IMR-90 (cell line): ENCODE measurements around the gene AUTS2.

Experiments
- BHLHE40 ChIP-seq: fragments of 150-350 bp; IDR thresholded peaks from 2 replicates; pipeline ENCODE4 v1.6.1; 2016; ENCODE audit warnings: mild to moderate bottlenecking, low read depth, low read length
- CEBPB ChIP-seq: IDR thresholded peaks from 2 replicates; pipeline ENCODE4 v1.6.1; 2012; ENCODE audit warnings: low read depth, low read length, improper control_type of control experiment
- CTCF ChIP-seq: conservative IDR thresholded peaks from 2 replicates; pipeline ENCODE4 v1.5.1; 2012; ENCODE audit warnings: mild to moderate bottlenecking, low read depth, low read length, improper control_type of control experiment
- FOS ChIP-seq: fragments of 150-350 bp; IDR thresholded peaks from 2 replicates; pipeline ENCODE4 v1.6.1; 2016; ENCODE audit warnings: low read depth, low read length
- MAFK ChIP-seq: IDR thresholded peaks from 2 replicates; pipeline ENCODE4 v1.6.1; 2012; ENCODE audit warnings: low read depth, low read length, improper control_type of control experiment
- MXI1 ChIP-seq: IDR thresholded peaks from 2 replicates; pipeline ENCODE4 v1.6.1; 2012; ENCODE audit warnings: low read depth, mild to moderate bottlenecking, low read length, moderate library complexity, borderline replicate concordance
- NFE2L2 ChIP-seq: fragments of 150-350 bp; IDR thresholded peaks from 2 replicates; pipeline ENCODE4 v1.6.1; 2016; ENCODE audit warnings: low read depth, mild to moderate bottlenecking, low read length
- POLR2A ChIP-seq: IDR thresholded peaks from 2 replicates; pipeline ENCODE4 v1.6.1; 2012; ENCODE audit warnings: mild to moderate bottlenecking, low read depth, low read length
- RCOR1 ChIP-seq: IDR thresholded peaks from 2 replicates; pipeline ENCODE4 v1.6.1; 2012; ENCODE audit warnings: mild to moderate bottlenecking, low read length, improper control_type of control experiment; ENCODE audit not compliant: insufficient replicate concordance
- RFX5 ChIP-seq: IDR thresholded peaks from 2 replicates; pipeline ENCODE4 v1.8.0; 2012; ENCODE audit warnings: low read depth, mild to moderate bottlenecking, low read length, moderate library complexity
- TF ChIP-seq, protein P1 (sequence below): fragments of 150-350 bp; IDR thresholded peaks from 2 replicates; pipeline ENCODE4 v1.6.1; 2016; ENCODE audit warnings: low read depth, mild to moderate bottlenecking, low read length, moderate library complexity, borderline replicate concordance

DNA sequence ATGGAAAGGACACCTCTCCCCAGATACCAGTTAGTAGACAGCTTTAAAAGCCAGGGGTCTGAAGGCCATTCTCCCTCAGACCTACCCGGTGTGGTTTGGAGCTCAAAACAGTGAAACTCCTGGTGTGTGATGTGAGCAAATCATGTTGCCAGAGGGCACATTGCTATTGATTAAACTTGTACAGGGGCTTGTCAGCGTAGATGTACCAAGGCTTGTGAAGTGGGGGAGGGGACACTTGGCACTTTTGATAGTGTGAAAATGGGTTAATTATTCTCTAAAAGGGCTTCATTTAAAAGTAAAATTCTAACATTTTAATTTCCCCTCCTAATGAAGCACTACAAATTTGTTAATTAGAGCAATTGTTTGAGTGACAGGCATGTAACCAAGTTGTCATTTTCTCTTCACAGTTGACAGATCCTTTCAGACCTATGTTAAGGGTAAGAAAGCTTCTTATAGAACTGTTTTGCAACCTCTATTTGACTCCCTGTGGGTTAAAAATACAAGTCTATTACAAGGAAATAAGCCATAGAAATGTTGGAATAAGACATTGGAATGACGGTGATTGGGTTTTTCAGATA, 1176.8 kb downstream of the AUTS2 start:
- TF ChIP-seq CTCF = no peak
- TF ChIP-seq POLR2A = no peak
- TF ChIP-seq MXI1 = no peak
- TF ChIP-seq, protein P1, sequence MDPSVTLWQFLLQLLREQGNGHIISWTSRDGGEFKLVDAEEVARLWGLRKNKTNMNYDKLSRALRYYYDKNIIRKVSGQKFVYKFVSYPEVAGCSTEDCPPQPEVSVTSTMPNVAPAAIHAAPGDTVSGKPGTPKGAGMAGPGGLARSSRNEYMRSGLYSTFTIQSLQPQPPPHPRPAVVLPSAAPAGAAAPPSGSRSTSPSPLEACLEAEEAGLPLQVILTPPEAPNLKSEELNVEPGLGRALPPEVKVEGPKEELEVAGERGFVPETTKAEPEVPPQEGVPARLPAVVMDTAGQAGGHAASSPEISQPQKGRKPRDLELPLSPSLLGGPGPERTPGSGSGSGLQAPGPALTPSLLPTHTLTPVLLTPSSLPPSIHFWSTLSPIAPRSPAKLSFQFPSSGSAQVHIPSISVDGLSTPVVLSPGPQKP = no peak
- TF ChIP-seq CEBPB = no peak
- no peak for TF ChIP-seq MAFK
- no peak for TF ChIP-seq RFX5
- TF ChIP-seq FOS = no peak
- TF ChIP-seq NFE2L2 = no peak
- TF ChIP-seq BHLHE40 = no peak
- no peak for TF ChIP-seq RCOR1
